Epithelial cell of prostate (primary cell): Measurements from ENCODE around the gene MED23.
"Not testable (repeated sequence)": the region's sequence is repeated elsewhere in the genome, so short reads cannot be mapped to it uniquely, and the experiment has no call there.

Source experiments
- DNase-seq: peaks from one replicate; pipeline ENCODE4 v3.0.0-alpha.2; 2011; ENCODE audit warnings: low read depth, low spot score
- H3K27ac ChIP-seq: fragments of 450-650 bp; 2 replicates; pipeline ENCODE4 v1.5.1; 2017; ENCODE audit warnings: mild to moderate bottlenecking

Gene MED23

GRCh38 chr6:131530936-131531335 lies 97.1 kb downstream of the MED23 start:
- not testable (repeated sequence) for DNase-seq, H3K27ac ChIP-seq

DNA sequence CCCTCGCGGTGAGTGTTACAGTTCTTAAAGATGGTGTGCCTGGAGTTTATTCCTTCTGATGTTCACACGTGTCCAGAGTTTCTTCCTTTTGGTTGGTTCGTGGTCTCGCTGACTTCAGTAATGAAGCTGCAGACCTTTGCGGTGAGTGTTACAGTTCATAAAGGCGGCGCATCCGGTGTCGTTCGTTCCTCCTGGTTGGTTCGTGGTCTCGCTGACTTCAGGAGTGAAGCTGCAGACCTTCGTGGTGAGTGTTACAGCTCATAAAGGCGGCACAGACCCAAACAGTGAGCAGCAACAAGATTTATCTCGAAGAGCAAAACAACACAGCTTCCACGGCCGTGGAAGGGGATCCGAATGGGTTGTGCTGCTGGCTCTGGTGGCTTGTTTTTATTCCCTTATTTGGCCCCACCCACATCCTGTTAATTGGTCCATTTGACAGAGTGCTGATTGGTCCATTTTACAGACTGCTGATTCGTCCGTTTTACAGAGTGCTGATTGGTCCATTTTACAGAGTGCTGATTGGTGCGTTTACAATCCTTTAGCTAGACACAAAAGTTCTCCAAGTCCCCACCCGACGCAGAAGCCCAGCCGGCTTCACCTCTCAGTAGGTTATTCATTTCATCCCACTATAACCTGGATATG lies 103.2 kb downstream of the MED23 start:
- H3K27ac ChIP-seq: no peak overlapping the region
- DNase-seq: no peak

- no peak overlapping the region for H3K27ac ChIP-seq
- DNase-seq: no peak
Measured at GRCh38 chr6:131523988-131524673, 103.9 kb downstream of the MED23 start.
